ENCODE data around the gene PPIF.

PPIF gene

DNA sequence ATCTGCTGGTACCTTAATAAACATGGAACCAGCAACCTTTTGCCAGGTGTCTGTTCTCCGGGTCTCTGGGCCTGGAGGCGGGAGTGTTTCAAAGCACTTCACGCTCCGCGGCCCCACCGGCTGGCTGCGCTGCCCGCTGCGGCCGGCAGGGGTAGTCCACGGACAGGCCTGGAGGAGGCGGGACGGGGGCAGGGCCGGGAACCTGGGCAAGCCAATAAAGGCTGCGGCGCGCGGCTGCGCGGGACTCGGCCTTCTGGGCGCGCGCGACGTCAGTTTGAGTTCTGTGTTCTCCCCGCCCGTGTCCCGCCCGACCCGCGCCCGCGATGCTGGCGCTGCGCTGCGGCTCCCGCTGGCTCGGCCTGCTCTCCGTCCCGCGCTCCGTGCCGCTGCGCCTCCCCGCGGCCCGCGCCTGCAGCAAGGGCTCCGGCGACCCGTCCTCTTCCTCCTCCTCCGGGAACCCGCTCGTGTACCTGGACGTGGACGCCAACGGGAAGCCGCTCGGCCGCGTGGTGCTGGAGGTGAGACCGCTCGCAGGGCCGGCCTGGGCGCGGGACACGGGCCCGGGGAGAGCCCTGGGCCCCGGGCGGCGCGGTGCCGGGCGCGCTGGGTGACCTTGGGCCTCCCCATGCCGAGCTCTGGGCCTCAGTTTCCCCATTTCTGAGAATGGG, at the start of gene PPIF:
Gene PPIF (plus strand): TSS at position 244 of the 668 bp plus-strand sequence. CDS start 80 bp downstream, at position 324.
- peak; percentile 88 for DNase-seq

DNA sequence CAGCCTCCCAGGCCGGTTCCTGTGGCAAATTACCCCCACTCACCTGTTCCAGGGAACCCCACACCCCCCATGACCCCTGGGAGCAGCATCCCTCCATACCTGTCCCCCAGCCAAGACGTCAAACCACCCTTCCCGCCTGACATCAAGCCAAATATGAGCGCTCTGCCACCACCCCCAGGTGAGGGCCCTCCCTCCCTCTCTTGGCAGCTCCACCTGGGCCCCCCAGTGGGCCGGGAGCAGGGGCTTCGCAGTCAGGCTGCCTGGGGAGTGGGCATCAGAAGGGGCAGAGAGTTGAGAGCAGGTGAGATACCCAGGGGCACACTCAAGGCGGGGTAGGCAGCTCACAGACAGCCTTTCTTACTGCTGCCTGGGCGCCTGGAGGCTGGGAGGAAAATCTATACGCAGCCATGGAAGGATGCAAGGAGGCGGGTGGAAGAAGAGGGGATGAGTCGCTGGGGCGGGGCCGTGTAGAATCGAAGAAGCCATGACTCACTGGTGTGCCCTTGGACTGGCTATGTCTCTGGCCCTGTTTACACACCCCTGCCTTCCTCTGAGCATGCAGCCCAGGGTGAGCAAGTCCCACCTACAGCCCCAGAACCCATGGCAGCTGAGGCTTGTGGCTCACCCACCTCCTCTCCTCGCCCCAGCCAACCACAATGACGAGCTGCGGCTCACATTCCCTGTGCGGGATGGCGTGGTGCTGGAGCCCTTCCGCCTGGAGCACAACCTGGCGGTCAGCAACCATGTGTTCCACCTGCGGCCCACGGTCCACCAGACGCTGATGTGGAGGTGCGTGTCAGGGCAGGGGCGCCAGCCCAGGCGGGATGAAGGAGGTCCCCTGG, 48.6 kb upstream of the PPIF start:
- DNase-seq: peak; percentile 98

DNA sequence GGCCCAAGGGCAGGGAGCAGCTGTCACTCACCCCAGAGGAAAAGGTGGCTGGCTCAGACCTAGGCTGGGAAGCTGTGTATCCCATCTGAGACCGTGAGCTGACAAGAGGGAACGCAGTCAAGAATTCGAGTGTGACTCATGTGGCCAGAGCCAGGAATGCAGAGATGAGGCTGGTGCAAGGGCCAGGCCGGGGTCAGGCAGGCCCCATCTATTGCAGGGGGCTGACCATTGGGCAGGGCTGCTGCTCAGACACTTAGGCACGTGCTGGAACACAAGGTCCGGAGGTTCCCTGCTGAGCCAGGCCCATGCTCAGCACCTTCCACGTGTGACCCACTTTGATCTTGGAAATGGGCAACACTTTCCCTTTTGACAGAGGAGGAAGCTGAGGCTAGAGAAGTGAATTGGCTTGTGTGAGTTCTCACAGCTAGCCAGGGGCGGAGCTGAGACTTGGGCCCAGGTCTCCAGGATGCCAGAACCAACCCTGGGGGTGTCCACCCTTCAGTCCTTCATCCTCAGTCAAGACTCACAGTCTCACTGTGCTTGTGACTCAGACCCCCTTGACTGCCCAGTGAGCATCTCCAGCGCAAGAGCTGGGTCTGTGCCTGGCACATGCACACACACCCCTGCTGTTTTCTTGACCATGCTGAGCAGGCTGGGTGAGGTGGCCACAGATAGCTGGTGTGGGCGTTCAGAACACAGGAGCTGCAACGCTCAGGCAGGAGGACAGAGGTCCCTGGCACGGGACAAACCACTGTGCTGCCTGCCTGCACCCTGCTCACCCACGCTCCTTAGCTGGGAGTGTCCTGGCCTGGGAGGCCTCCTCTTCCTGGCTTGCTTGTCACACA, 47.6 kb upstream of the PPIF start:
- peak; percentile 92 for DNase-seq

DNA sequence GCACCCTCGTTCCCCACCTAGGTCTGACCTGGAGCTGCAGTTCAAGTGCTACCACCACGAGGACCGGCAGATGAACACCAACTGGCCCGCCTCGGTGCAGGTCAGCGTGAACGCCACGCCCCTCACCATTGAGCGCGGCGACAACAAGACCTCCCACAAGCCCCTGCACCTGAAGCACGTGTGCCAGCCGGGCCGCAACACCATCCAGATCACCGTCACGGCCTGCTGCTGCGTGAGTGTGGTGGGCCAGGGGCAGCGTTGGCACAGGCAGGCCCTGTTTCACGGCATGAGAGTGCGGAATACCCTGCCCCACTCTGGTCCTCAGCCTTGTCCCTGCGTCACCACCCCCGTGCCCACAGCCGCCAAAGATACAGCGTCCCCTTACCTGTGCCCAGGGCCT, 46.6 kb upstream of the PPIF start:
- DNase-seq: no peak

DNA sequence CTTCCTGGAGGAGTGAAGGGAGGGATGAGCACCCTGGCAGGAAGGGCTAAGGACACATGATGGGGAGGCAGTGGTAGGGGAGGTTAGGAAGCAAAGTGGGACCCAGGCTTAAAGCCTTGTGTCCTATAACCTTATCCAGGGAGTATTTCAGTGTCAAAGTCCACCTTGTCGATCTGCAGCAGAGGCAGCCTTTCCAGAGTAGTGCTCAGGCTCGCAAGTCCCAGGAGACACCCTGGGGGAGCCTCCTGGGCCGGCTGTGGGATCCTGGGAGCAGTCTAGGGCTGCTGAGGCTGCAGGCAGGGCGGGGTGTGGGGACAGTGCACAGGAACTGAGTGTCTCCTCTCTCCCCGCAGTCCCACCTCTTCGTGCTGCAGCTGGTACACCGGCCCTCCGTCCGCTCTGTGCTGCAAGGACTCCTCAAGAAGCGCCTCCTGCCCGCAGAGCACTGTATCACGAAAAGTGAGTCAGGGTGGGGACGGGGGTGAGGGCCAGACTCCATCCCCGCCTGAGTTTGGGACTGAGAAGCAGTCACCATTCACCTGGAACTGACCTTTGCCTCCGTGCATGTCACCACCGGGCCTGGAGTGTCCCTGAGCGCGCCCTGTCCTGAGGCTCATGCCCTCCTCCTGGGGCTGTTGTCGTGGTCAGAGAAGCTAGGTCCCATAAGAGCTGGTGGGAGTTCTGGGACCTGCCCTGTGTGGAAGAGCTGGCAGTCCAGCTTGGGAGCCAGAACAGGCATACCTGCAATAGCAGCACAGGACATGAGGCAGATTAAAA, 45.3 kb upstream of the PPIF start:
- DNase-seq: no peak

DNA sequence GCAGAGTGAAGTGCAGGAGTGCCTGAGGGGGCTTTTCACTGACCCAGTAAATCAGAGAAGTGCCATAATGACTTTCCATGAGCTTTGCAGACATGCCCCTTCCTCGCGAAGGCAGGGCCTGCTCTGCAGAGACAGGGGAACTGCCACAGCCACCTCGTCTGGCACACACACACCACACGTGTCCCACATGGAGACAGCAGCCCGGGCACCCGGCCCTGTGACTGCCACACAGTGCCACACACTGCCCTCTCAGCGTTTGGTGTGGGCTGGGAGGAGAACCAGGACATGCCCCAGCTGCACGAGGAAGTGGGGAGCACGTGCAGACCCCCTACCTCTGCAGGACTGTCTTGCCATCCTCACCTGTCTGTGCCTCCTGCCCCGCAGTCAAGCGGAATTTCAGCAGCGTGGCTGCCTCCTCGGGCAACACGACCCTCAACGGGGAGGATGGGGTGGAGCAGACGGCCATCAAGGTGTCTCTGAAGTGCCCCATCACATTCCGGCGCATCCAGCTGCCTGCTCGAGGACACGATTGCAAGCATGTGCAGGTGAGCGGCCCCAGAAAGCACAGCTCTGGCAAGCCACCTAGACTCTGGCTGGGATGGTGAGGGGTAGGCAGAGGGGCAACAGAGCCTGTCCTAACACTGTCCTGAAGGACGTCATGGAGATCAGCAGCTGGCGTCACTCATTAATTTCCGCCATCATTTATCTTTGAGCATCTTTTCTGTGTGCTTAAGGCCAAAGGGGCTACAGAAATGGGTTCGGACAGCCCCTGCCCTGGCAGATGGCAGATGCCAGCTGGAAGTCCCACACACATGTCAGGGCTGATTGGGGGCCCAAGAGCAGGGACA, 43.4 kb upstream of the PPIF start:
- no peak for DNase-seq

DNA sequence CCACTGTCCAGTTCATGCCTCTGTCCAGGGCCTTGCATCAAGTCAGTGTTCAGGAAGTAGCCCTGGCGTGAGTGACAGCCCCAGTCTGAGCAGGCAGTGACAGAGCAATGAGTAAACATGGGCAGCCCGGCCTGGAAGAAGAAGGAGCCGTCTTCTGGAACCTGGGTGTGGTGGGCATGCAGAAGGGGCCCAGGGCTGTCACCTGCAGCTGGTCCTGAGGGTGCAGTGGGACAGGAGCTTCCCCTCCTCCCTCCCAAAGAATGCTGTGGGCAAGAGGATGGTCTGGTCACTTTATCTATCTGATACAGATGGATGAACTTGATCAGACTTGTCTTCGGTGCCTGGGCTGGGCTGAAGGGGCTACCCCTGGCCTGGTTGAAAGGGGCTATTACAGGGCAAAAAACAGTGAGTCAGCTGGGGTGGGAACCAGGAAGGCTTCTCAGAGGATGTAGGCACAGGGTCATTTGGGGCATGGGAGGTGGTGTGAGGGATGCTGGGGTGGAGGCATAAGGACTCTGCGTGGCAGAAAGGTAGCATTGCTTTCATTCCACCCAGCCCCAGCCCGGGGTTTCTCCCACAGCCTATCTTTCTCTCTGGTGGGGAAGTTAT, 42.7 kb upstream of the PPIF start:
- DNase-seq: no peak

DNA sequence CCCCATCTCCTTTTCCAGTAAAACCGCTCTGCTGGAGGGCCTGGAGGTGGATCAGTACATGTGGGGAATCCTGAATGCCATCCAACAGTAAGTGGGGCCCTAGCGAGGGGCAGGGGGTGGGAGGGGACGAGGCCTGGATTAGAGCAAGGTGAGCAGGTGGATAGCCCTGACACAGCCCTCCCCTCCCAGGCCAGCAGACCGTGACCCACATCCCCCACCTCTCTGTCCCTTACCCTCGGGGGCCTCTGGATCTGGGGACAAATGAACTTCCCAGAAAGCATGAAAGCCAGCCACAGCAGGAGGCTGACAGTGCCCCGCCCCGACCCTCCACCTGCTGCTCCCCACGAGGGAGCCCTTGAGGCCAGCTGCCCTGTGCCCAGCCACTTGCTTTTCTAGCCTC, 41.8 kb upstream of the PPIF start:
- DNase-seq: no peak

DNA sequence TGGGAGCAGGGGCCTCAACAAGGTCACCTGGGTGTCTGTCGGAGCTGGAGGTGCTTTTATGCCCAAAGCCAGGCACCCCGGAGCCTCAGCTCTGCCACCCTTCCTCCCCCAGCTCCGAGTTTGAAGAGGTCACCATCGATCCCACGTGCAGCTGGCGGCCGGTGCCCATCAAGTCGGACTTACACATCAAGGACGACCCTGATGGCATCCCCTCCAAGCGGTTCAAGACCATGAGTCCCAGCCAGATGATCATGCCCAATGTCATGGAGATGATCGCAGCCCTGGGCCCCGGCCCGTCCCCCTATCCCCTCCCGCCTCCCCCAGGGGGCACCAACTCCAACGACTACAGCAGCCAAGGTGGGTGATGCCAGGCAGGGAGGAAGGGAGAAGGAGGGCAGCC, 41.3 kb upstream of the PPIF start:
- no peak for DNase-seq

DNA sequence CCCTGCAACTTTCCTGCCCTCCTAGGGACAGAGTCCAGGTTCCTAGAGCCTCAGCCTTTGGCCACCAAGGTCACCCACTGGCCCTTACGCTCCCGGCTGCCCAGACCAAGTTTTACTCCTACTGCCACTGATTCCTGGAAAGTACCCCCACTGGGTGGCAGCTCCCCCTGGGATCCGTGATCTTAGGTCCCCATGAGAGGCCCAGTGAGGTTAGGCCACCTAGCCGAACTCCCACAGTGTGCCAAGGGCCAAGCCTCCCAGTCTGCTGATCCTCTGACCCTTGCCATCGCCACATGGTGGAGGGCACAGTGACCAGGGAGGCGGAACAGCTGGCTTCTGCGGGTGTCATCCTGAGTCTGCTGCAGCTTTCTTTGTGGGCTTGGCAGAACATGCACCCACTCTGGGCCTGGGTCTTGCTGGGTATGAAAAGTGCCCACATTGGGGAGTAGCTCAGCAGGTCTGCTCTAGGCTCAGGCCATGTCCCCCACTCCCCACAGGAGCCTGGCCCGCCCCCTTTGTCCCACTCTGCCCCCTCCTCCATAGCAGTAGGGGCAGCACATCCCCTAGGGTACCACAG, 40.5 kb upstream of the PPIF start:
- DNase-seq: no peak

DNA sequence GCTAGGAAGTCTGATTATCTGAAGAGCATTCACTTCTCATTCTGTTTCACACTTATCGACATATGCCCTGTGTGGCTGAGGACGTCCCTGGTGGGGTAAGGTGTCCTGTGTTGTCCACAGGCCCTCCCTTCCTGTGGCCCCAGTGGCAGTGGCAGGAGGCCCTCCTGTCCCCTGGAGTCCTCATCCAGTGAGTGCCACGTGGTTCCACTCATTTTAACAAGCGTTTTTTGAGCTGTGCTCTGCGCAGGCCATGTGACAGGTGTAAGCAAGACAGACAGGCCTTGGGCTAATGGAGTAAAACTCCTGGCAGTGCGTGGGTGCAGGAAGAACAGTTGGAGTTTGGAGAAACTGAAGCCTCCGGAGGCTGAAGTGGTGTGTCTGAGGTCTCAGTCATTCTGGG, 39.3 kb upstream of the PPIF start:
- no peak for DNase-seq

DNA sequence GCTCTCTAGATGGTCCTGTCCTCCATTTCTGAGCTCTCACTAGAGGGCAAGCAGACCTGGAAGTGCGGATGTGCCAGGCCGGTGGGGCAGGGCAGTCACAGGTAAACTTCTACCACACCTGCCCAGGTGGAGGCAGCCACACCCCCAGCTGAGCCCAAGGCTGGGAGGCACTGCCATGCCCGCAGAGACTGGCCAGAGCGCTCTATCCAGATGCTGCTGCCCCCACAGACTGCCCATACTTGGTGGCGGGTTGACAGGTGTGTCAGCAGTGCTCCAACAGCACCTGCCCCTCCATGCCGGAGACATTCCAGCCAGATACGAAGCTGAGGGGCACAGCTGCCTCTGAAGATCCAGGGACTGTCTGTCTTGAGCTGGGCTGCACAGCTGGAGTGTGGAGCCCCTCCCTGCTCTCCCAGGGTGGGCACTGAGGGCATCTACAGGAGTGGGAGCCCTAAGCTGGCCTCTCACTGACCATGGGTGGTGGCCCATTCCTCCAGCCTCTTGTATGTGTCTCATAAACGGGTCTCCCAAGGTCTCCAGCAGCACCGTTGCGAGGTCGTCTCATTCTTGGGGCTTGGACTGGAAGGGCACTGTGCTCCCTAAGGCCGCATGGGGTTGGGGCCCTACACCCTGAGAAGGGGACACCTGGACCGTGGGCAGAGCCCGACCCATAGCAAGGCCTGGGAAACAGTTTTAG, 38.2 kb upstream of the PPIF start:
- DNase-seq: no peak

DNA sequence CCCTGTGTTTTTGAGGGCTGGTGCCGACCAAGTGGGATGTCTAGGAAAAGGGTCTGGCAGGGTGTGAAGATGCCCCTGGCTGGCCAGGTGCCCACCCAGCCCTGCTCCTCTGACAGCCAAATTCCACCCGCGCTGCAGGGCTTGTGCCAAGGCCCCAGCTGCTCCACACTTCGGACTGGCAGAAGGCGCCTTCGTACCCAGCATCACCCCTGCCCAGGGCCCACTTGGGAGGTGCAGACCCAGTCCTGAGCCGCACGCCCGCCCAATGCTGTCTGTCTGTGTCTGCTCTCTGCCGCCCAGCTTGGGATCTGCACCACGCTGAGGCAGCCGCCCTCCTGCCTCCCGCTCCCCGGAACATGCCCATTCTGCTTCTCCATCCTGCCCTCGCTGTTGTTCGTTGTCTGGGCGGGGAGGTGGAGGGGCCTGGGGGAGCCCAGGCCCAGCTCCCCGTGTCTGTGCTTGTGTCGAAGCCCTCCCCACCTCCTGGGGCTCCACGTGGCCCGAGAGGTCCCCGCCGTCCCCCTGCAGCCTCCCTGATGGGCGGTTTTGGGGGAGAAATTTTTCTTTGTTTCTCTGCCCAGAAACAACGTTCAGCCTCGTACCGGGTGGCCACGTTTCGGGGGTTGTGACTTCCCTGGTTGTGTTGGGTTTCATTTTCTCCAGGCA, 36.9 kb upstream of the PPIF start:
- no peak for DNase-seq

DNA sequence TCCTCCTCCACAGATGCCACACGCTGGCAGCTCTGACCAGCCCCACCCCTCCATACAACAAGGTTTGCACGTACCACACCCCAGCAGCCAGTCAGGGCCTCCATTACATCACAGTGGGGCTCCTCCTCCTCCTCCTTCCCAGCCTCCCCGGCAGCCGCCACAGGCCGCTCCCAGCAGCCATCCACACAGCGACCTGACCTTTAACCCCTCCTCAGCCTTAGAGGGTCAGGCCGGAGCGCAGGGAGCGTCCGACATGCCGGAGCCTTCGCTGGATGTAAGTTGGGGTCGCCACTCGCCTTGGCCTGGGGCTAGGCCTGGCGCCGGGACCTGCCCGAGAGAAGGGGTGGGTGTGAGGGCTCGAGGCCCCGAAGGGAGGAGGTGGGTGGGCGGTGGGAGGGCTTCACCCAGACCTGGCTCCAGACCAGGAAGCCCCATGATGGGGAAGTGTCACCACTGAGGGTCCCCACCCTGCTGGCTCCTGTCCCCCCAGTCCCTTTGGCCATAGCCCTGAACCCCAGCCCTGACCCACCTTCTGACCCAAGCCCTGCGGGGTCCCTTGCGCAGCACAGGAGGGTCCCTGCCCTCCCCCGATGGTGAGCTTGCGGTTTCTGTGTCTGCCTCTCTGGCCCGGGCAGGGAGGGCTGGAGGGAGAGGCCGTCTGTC, 36.2 kb upstream of the PPIF start:
- no peak for DNase-seq

DNA sequence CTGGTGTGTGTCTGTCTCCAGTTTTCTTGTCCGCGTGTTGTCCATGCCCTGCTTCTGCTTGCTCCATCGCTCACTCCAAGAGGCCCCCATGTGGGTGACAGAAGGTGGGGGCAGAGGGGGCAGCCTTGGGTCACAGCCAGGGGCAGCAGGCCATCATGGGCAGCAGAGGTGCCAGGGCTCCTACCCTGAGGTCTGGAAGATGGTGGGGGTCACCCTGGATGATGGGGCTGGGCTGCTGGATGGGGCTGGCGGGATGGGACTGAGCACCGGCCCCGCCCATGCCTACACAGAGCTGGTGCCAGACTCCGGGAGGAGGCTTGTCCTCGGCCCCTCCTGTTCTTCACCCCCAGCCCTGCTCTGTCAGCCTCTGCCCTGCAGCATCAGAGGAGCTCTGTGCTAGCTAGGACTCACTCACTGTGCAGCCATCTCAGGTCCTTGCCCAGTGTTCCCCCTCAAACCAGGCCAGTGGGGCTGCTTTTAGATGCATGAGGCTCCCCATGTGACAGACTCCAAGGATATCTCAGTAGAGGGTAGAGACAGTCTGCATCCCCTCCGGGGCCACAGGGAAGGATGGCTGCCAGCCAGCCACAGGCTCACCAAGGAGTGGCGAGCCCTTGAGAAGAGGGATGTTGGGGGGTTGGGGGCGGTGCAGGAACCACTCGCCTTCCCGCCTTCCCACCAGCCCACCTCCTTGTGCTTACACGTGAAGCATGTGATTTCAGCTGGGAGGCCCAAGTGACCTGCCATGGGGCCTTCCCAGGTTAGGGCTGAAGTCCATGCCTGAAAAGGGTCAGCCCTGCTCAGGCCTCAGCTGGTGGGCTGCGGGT, 35.5 kb upstream of the PPIF start:
- no peak for DNase-seq

DNA sequence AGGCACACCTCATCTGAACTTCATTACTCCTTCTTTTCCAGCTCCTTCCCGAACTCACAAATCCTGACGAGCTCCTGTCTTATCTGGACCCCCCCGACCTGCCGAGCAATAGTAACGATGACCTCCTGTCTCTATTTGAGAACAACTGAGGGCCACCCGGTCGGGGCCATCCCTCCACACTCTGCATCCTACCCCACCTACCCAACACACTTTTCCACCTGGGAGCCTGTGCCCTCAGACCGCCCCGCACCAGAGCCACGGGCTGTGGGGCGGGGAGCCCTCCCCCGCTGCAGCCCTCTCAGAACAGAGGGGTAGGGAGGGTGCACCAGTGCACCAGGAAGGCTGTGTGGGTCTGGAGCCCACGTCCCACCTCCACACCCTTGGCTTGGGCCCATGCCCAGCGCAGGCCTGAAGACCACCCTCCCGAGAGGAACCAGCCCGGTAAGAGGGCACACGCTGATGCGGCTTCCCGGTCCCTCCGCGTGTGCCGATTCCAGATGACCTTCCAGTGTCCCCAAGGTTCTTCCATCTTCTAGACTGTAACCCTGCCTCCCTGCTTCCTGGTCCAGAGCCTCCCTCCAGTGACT, 34.6 kb upstream of the PPIF start:
- no peak for DNase-seq

DNA sequence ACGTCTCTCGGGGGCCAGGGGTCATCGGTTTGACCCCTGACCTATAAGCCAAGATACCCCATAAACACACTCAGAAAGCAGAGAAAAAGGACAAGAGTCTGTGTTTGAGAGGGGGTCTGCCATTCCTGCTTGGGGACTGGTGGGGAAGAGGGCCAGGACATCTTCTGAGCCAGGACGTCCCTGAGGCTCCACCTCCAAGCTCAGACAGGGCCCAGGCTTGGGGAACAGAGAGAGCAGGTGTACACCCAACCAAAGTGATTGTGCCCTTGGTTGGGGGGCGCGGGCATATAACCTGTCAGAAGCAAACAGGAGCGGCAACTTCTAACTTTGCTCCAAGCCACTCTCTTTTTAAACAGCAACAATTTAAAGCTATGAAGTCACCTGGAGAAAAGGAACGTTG, 33.9 kb upstream of the PPIF start:
- DNase-seq: no peak

DNA sequence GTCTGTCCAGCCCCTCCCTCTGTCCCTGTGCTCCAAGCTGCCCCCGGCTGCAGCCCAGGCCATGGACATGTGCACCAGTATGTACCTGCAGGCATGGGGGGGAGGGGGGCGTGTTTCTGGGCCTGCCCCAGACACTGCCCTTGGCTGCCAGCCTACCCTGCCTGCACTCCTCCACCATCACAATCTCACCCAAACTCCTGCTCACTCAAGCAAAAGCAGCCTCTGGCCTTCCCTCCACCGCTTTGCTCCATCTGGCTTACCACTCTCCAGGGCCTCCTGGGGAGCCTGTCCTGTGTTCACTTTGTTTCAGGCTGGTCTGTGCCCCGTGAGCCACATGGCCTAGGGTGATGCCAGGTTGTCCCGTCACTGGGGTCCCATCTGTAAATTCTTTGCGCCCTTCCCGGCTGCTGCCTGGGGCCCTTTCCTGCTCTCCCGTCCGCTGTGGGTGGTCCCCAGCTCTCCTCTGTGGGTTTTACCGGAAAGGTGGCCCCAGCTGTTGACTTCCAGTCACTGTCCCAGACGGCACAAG, 33.3 kb upstream of the PPIF start:
- DNase-seq: no peak

Data from HCEC 1CT (cell line).